HepG2 (cell line): ENCODE results near the gene SCMH1. TPM values are rescaled to one million over a fixed set of nuclear protein-coding genes. Genes with fewer than 3 reads are reported as not detected.

ENCODE experiments used
- ATAC-seq: fragments of 200-7000 bp; cut with Tn5 transposase; 3 replicates; pipeline ENCODE4 v1.9.1; 2020; ENCODE audit warnings: mild to moderate bottlenecking, moderate library complexity
- BruUV-seq: library from RNA; stranded (reverse); fragments of 400-500 nt; replicated peaks from 2 replicates; lab custom pipeline; 2021; lab: Mats Ljungman, UMichigan
- CTCF ChIA-PET: fragments of 300-600 bp; formaldehyde crosslinking; extraction: SDS; loops from one replicate; lab custom pipeline; 2021; ENCODE audit warnings: low total read pairs, inconsistent platforms, low intra/inter-chr PET ratio; lab: Yijun Ruan, JAX
- POLR2A ChIA-PET: fragments of 350-600 bp; sonication (Branson Sonifier 250); formaldehyde crosslinking; loops from one replicate; lab custom pipeline; 2020; ENCODE audit warnings: antibody characterized with exemption, inconsistent platforms; lab: Yijun Ruan, JAX
- DNase-seq: peaks from one replicate; pipeline ENCODE4 v3.0.0-alpha.2; 2015; ENCODE audit warnings: low spot score
- FAIRE-seq: peaks from 3 replicates; lab custom pipeline; 2011; peaks lifted over from hg19 to GRCh38; lab: Jason Lieb, UNC
- H2AFZ ChIP-seq: one replicate; pipeline ENCODE4 v1.6.1; 2011; ENCODE audit warnings: low read length, inconsistent platforms
- H3K27ac ChIP-seq: fragments of 300-600 bp; 3 replicates; pipeline ENCODE4 v1.8.0; 2011; ENCODE audit warnings: mixed run types, mild to moderate bottlenecking, mixed read lengths, low read length, inconsistent platforms; ENCODE audit not compliant: insufficient read depth; ENCODE audit errors: extremely low read length
- H3K27me3 ChIP-seq, 2 experiments: fragments of 200-600 bp in 1 of 2; 2 replicates in 1 of 2; 3 replicates in 1 of 2; pipeline versions ENCODE4 v1.6.0 to v1.8.0; 2011; ENCODE audit warnings: low read length in 2 of 2, mild to moderate bottlenecking in 2 of 2, moderate library complexity in 2 of 2, inconsistent platforms in 1 of 2; ENCODE audit not compliant: insufficient read depth in 2 of 2, control insufficient read depth in 1 of 2
- H3K36me3 ChIP-seq, 2 experiments: fragments of 200-600 bp in 1 of 2; replicated peaks in 1 of 2; 2 replicates in 1 of 2; 3 replicates in 1 of 2; pipeline versions ENCODE4 v1.5.1 to v1.8.0; 2011; ENCODE audit warnings: low read length in 2 of 2, inconsistent platforms in 1 of 2; ENCODE audit not compliant: insufficient read depth in 2 of 2, control insufficient read depth in 1 of 2
- H3K4me1 ChIP-seq: 2 replicates; pipeline ENCODE4 v1.5.1; 2012; ENCODE audit warnings: low read length, inconsistent platforms; ENCODE audit not compliant: insufficient read depth
- H3K4me2 ChIP-seq: 2 replicates; pipeline ENCODE4 v1.6.0; 2011; ENCODE audit warnings: low read depth, low read length, inconsistent platforms
- H3K4me3 ChIP-seq, 3 experiments: fragments of 200-600 bp in 1 of 3; sonication (generic), shearing (Covaris generic) in 1 of 3; replicated peaks in 1 of 3; 2 replicates each; pipeline ENCODE4 v1.5.1; 2011 to 2016; ENCODE audit warnings: low read length in 3 of 3, inconsistent platforms in 2 of 3, low read depth in 2 of 3, mild to moderate bottlenecking in 2 of 3, control low read depth in 1 of 3, mixed read lengths in 1 of 3; ENCODE audit not compliant: insufficient read depth in 1 of 3
- H3K79me2 ChIP-seq: one replicate; pipeline ENCODE4 v1.6.1; 2011; ENCODE audit warnings: low read length, inconsistent platforms; ENCODE audit not compliant: insufficient read depth
- H3K9ac ChIP-seq: 2 replicates; pipeline ENCODE4 v1.6.0; 2011; ENCODE audit warnings: mild to moderate bottlenecking, low read depth, low read length, inconsistent platforms; ENCODE audit not compliant: insufficient read depth
- H3K9me3 ChIP-seq: 2 replicates; pipeline ENCODE4 v1.5.1; 2012; ENCODE audit warnings: mild to moderate bottlenecking, low read length
- H4K20me1 ChIP-seq: 2 replicates; pipeline ENCODE4 v1.6.0; 2011; ENCODE audit warnings: inconsistent platforms, mild to moderate bottlenecking, low read length, moderate library complexity; ENCODE audit not compliant: insufficient read depth
- AGO1 ChIP-seq: fragments of 200-400 bp; formaldehyde crosslinking; IDR thresholded peaks from 2 replicates; pipeline ENCODE4 v1.6.1; 2017; ENCODE audit warnings: mild to moderate bottlenecking, low read depth, low read length, moderate library complexity; ENCODE audit not compliant: poor library complexity, severe bottlenecking
- ARHGAP35 ChIP-seq: sonication (generic); formaldehyde crosslinking; IDR thresholded peaks from 2 replicates; pipeline ENCODE4 v1.9.0; 2022; ENCODE audit warnings: mild to moderate bottlenecking, inconsistent platforms, moderate library complexity, missing genetic modification reagents, borderline replicate concordance
- CCAR2 ChIP-seq: fragments of 200-400 bp; formaldehyde crosslinking; optimal IDR thresholded peaks from 2 replicates; pipeline ENCODE3; 2018; ENCODE audit warnings: low read depth, mild to moderate bottlenecking, low read length, moderate library complexity
- KDM1A ChIP-seq: IDR thresholded peaks from 2 replicates; pipeline ENCODE4 v1.6.1; 2016; ENCODE audit warnings: missing compliant biosample characterization
- KLF13 ChIP-seq: sonication (generic); formaldehyde crosslinking; IDR thresholded peaks from 2 replicates; pipeline ENCODE4 v1.4.0; 2020; ENCODE audit warnings: mild to moderate bottlenecking, missing genetic modification reagents
- NCOA5 ChIP-seq: sonication (generic); formaldehyde crosslinking; IDR thresholded peaks from 2 replicates; pipeline ENCODE4 v1.4.0; 2020; ENCODE audit warnings: missing genetic modification reagents
- SALL1 ChIP-seq: sonication (generic); formaldehyde crosslinking; IDR thresholded peaks from 2 replicates; pipeline ENCODE4 v1.8.0; 2022; ENCODE audit warnings: mild to moderate bottlenecking, missing genetic modification reagents
- SMARCC2 ChIP-seq: fragments of 450-650 bp; IDR thresholded peaks from 2 replicates; pipeline ENCODE4 v1.6.1; 2017; ENCODE audit warnings: antibody characterized with exemption, mild to moderate bottlenecking
- SOX6 ChIP-seq, 2 experiments: fragments of 450-650 bp in 1 of 2; sonication (generic) in 1 of 2; formaldehyde crosslinking in 1 of 2; IDR thresholded peaks; 2 replicates each; pipeline versions ENCODE4 v1.4.0 to v1.6.1; 2017 to 2020; ENCODE audit warnings: antibody characterized with exemption in 1 of 2, mild to moderate bottlenecking in 1 of 2, missing genetic modification reagents in 1 of 2
- ZC3H4 ChIP-seq: sonication (generic); formaldehyde crosslinking; IDR thresholded peaks from 2 replicates; pipeline ENCODE4 v1.4.0; 2020; ENCODE audit warnings: missing genetic modification reagents, borderline replicate concordance
- ZKSCAN1 ChIP-seq: fragments of 150-350 bp; IDR thresholded peaks from 2 replicates; pipeline ENCODE4 v1.6.1; 2014; ENCODE audit warnings: low read length
- ZNF776 ChIP-seq: sonication (generic); formaldehyde crosslinking; IDR thresholded peaks from 2 replicates; pipeline ENCODE4 v1.4.0; 2020; ENCODE audit warnings: mild to moderate bottlenecking, missing genetic modification reagents
- WGBS: methylation state at CpG from one replicate; pipeline ENCODE4 v1.1.6; 2017; ENCODE audit warnings: low lambda C conversion rate; 5-methylcytosine and 5-hydroxymethylcytosine counted together
- in situ Hi-C: cut with HindIII; loops from 2 replicates; pipeline ENCODE4 v1.10.0; 2017; ENCODE audit warnings: low pct_unique_long_range_greater_than_20kb; ENCODE audit not compliant: extremely low pct_ligation_motif_present
- intact Hi-C: fragments of 100-400 bp; cut with micrococcal nuclease; formaldehyde crosslinking; loops from one replicate; pipeline ENCODE4 v1.10.0; 2022; ENCODE audit not compliant: unreplicated experiment
- polyA plus RNA-seq, 8 experiments: library from polyadenylated mRNA; depleted of rRNA in 3 of 8; stranded (reverse) in 7 of 8; unstranded in 1 of 8; fragments of >200 nt; fragmentation: Illumina TruSeq in 4 of 8; extraction: Trizol in 4 of 8; gene quantifications; 2 replicates each; pipeline versions ENCODE4 v1.2.1 to v1.2.3, GENCODE V29; 2011 to 2016; ENCODE audit warnings: low read depth in 4 of 8, missing spikeins in 1 of 8, mixed read lengths in 1 of 8; ENCODE audit not compliant: insufficient read depth in 1 of 8
- total RNA-seq, 5 experiments: library from RNA; depleted of rRNA; stranded (reverse); fragments of >200 nt; fragmentation: Illumina TruSeq; extraction: Trizol; gene quantifications; 2 replicates each; pipeline ENCODE4 v1.2.3, GENCODE V29; 2016; ENCODE audit warnings: low read depth in 1 of 5
- TF ChIP-seq, protein P1 (sequence below): sonication (generic); formaldehyde crosslinking; IDR thresholded peaks from 2 replicates; pipeline ENCODE4 v1.4.0; 2020; ENCODE audit warnings: missing genetic modification reagents

Gene SCMH1
- total and polyA plus RNA-seq, 2 of the 13 experiments (the other 11 are each of a cell fraction or from before 2014, with no cell fraction given): 41.8 to 52.6 TPM

DNA sequence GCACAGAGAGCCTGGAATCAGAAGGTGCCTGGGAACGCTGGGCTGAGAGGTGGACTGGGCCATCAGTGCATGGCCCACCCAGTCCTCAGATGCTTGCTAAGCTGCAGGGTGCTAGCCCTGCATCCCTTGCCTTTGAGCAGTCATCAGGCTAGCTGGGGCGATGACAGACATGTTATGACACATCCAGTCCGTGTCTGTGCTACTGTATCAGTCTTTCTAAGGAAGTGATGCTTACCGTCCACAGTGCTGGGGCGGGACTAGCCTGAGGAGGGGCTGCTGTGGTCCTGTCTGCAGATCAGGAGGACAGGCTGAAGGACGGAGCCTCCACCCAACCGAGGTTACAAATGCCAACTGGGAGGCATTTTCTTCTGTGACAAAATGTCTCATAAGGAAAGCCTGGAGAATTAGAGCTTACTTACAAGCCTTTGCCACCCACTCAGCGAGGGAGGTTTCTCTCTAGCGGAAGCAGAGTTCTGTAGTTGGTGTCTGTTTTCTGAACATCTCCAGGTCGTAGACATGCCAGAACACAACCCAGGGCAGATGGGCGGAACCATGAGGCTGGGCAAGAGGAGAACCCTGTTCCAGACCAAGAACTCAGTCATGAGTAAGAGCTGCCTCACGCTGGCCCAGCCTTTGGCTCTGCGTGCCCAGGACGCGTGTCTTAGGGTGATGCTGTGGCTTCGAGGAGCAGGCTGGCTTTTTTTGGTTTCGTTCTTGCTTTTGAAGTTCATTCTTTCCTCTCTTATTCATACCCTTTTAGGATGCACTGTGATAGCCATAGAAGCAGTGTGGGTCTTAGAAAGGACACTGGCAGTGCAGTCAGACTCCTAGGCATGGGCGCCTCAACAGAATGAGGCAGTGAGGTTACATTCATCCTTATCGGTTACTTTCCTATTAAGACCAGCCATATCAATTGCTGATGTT, 234.9 kb downstream of the SCMH1 start:
- peaks cover 7% of the 10 kb centered on the region; the same call in 1 of the 2 replicates for H3K4me1 ChIP-seq
- in situ Hi-C loops (no loop called here), intact Hi-C loops (no loop called here)
- H3K9me3 ChIP-seq: no peaks in the 10 kb centered on the region
- CTCF ChIA-PET: no interaction called here
- H4K20me1 ChIP-seq: no peaks in the 10 kb centered on the region
- POLR2A ChIA-PET: no interaction called here
- no peak overlapping the region for H3K4me3 ChIP-seq
- WGBS: 99% methylated on average over 18 of the region's 19 CpGs
- no peak for DNase-seq
- no peak for FAIRE-seq
- no peak for ATAC-seq
- no peak overlapping the region for H3K4me2 ChIP-seq
- H3K79me2 ChIP-seq: no peaks in the 10 kb centered on the region
- peaks cover 37 to 94% of the 10 kb centered on the region in 2 experiments for H3K36me3 ChIP-seq
- H2AFZ ChIP-seq: no peak overlapping the region
- no peaks in the 10 kb centered on the region for H3K27me3 ChIP-seq
- no peak overlapping the region for H3K27ac ChIP-seq
- TF ChIP-seq SMARCC2: no peak
- no peak overlapping the region for H3K9ac ChIP-seq
- no TSS peak for BruUV-seq

DNA sequence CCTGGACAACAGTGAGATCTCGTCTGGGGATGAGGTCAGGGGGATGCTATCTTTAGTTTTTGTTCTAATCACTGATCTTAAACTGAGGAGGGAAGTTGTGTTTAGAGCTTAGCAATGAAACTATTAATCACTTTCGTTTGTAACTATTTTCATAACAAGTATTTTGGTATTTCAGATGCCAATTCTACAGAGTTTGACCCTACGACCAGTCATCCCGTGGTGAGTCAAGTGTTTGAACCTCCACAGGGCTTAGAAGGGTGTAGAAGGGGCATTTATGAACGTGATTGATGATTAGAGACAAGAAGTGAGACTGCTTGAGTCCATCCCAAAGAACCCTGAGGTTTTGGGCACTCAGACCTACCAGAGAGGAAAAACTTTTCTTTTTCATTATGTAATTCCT, 236.2 kb downstream of the SCMH1 start:
- POLR2A ChIA-PET: no interaction called here
- Histone ChIP-seq H3K27ac (no peak overlapping the region), H4K20me1 (no peaks in the 10 kb centered on the region), H3K9me3 (no peaks in the 10 kb centered on the region), H2AFZ (no peak overlapping the region), H3K4me1 (peaks cover 7% of the 10 kb centered on the region; the same call in 1 of the 2 replicates), H3K27me3 (no peaks in the 10 kb centered on the region), H3K36me3 (peaks cover 36 to 95% of the 10 kb centered on the region in 2 experiments), H3K4me2 (no peak overlapping the region), H3K9ac (no peak overlapping the region), H3K4me3 (no peak overlapping the region), H3K79me2 (no peaks in the 10 kb centered on the region)
- no TSS peak for BruUV-seq
- CTCF ChIA-PET: no interaction called here
- in situ Hi-C loops: no loop called here
- WGBS: 93% methylated on average over 5 of the region's 5 CpGs
- intact Hi-C loops: no loop called here
- no peak for FAIRE-seq
- DNase-seq: no peak
- ATAC-seq: no peak
- TF ChIP-seq AGO1: no peak
- no peak for TF ChIP-seq NCOA5 (CRISPR knock-in tag)
- TF ChIP-seq SOX6 (IDR thresholded peaks at IDR 0.05): no peak
- TF ChIP-seq SOX6 (CRISPR knock-in tag; IDR thresholded peaks at IDR 0.05): no peak
- no peak for TF ChIP-seq KDM1A (CRISPR knock-in tag)
- no peak for TF ChIP-seq ARHGAP35 (CRISPR knock-in tag)
- no peak for TF ChIP-seq ZNF776 (CRISPR knock-in tag)
- no peak for TF ChIP-seq SALL1
- no peak for TF ChIP-seq CCAR2
- no peak for TF ChIP-seq KLF13 (CRISPR knock-in tag)
- no peak for TF ChIP-seq ZC3H4 (CRISPR knock-in tag)
- no peak for TF ChIP-seq ZKSCAN1
- TF ChIP-seq, protein P1, sequence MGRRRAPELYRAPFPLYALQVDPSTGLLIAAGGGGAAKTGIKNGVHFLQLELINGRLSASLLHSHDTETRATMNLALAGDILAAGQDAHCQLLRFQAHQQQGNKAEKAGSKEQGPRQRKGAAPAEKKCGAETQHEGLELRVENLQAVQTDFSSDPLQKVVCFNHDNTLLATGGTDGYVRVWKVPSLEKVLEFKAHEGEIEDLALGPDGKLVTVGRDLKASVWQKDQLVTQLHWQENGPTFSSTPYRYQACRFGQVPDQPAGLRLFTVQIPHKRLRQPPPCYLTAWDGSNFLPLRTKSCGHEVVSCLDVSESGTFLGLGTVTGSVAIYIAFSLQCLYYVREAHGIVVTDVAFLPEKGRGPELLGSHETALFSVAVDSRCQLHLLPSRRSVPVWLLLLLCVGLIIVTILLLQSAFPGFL (CRISPR knock-in tag): no peak
